HCT116 (cell line): Measurements from ENCODE around the gene MAP2K1. TPM values are rescaled to one million over a fixed set of nuclear protein-coding genes. Genes with fewer than 3 reads are reported as not detected.

ENCODE experiments used
- ATAC-seq: fragments of 200-7000 bp; cut with Tn5 transposase; 2 replicates; pipeline ENCODE4 v1.9.1; 2020; ENCODE audit warnings: mild to moderate bottlenecking, moderate library complexity
- BruUV-seq: library from RNA; stranded (reverse); fragments of 400-500 nt; replicated peaks from 2 replicates; lab custom pipeline; 2021; lab: Mats Ljungman, UMichigan
- CTCF ChIA-PET: fragments of 300-600 bp; sonication (Branson Sonifier 250); formaldehyde crosslinking; loops from one replicate; lab custom pipeline; 2021; ENCODE audit warnings: antibody characterized with exemption; lab: Charles Lee
- POLR2A ChIA-PET: fragments of 300-600, 350-600 bp; sonication (Branson Sonifier 250); formaldehyde crosslinking; loops from one replicate; lab custom pipeline; 2021; ENCODE audit warnings: antibody characterized with exemption; lab: Charles Lee
- RAD21 ChIA-PET, 2 experiments: fragments of 300-600 bp; sonication (Branson Sonifier 250); formaldehyde crosslinking; loops; one replicate each; lab custom pipeline; 2023; ENCODE audit warnings: low total read pairs in 2 of 2; ENCODE audit not compliant: uncharacterized antibody in 2 of 2, unreplicated experiment in 2 of 2, low non-redundant PET in 1 of 2; lab: Charles Lee
- DNase-seq: peaks from one replicate; pipeline ENCODE4 v3.0.0-alpha.2; 2010; ENCODE audit warnings: low read depth, low spot score
- H2AFZ ChIP-seq: fragments of 200-600 bp; shearing (Covaris generic), sonication (generic); 2 replicates; pipeline ENCODE4 v1.6.1; 2017; ENCODE audit warnings: low read depth, mixed run types, mixed read lengths, antibody characterized with exemption, low read length; ENCODE audit not compliant: poor library complexity, severe bottlenecking
- H3K27ac ChIP-seq: 2 replicates; pipeline ENCODE4 v1.5.1; 2012; ENCODE audit warnings: low read depth, low read length
- H3K27me3 ChIP-seq: fragments of 200-600 bp; sonication (generic); 2 replicates; pipeline ENCODE4 v1.6.1; 2016; ENCODE audit warnings: mixed run types, low read length, mixed read lengths; ENCODE audit not compliant: insufficient read depth
- H3K36me3 ChIP-seq, 2 experiments: fragments of 200-500 bp in 1 of 2; fragments of 200-600 bp in 1 of 2; sonication (Bioruptor generic) in 1 of 2; sonication (generic) in 1 of 2; 2 replicates each; pipeline versions ENCODE4 v1.5.1 to v1.6.1; 2014 to 2016; ENCODE audit warnings: low read length in 2 of 2, inconsistent platforms in 1 of 2, mixed read lengths in 1 of 2, mixed run types in 1 of 2; ENCODE audit not compliant: insufficient read depth in 2 of 2, control insufficient read depth in 1 of 2
- H3K4me1 ChIP-seq, 2 experiments: fragments of 200-600 bp in 1 of 2; sonication (generic) in 1 of 2; 2 replicates each; pipeline versions ENCODE4 v1.5.1 to v1.6.1; 2012 to 2017; ENCODE audit warnings: low read length in 2 of 2, inconsistent platforms in 1 of 2, mild to moderate bottlenecking in 1 of 2, mixed read lengths in 1 of 2, mixed run types in 1 of 2, moderate library complexity in 1 of 2; ENCODE audit not compliant: insufficient read depth in 2 of 2, control insufficient read depth in 1 of 2
- H3K4me2 ChIP-seq: fragments of 200-600 bp; sonication (generic); 2 replicates; pipeline ENCODE4 v1.6.1; 2017; ENCODE audit warnings: mixed run types, low read length, mixed read lengths
- H3K4me3 ChIP-seq, 2 experiments: fragments of 200-600 bp in 1 of 2; sonication (generic) in 1 of 2; replicated peaks in 1 of 2; 2 replicates each; pipeline ENCODE4 v1.5.1; 2011 to 2016; ENCODE audit warnings: low read length in 2 of 2, control low read depth in 1 of 2, low read depth in 1 of 2, mild to moderate bottlenecking in 1 of 2, mixed read lengths in 1 of 2, mixed run types in 1 of 2
- H3K79me2 ChIP-seq: fragments of 200-600 bp; sonication (generic); 2 replicates; pipeline ENCODE4 v1.6.1; 2017; ENCODE audit warnings: mild to moderate bottlenecking, mixed run types, low read length, moderate library complexity, mixed read lengths; ENCODE audit not compliant: insufficient read depth
- H3K9ac ChIP-seq: fragments of 200-600 bp; sonication (generic); 2 replicates; pipeline ENCODE4 v1.6.1; 2016; ENCODE audit warnings: low read length, mixed read lengths
- H3K9me2 ChIP-seq: fragments of 200-600 bp; sonication (generic), shearing (Covaris generic); 2 replicates; pipeline ENCODE4 v1.6.1; 2017; ENCODE audit warnings: mixed run types, mild to moderate bottlenecking, moderate library complexity; ENCODE audit not compliant: insufficient read depth
- H3K9me3 ChIP-seq, 2 experiments: fragments of 200-500 bp in 1 of 2; fragments of 200-600 bp in 1 of 2; sonication (Bioruptor generic) in 1 of 2; sonication (generic) in 1 of 2; 2 replicates each; pipeline ENCODE4 v1.6.1; 2014 to 2017; ENCODE audit warnings: low read length in 2 of 2, mixed read lengths in 2 of 2, inconsistent platforms in 1 of 2, low read depth in 1 of 2, mild to moderate bottlenecking in 1 of 2, mixed run types in 1 of 2, moderate library complexity in 1 of 2; ENCODE audit not compliant: control insufficient read depth in 1 of 2, insufficient read depth in 1 of 2
- H4K20me1 ChIP-seq: fragments of 200-600 bp; sonication (generic), shearing (Covaris generic); 2 replicates; pipeline ENCODE4 v1.6.1; 2017; ENCODE audit warnings: mixed run types, mild to moderate bottlenecking, moderate library complexity; ENCODE audit not compliant: insufficient read depth
- ATF3 ChIP-seq: IDR thresholded peaks from 2 replicates; pipeline ENCODE4 v1.6.1; 2012
- CEBPB ChIP-seq: IDR thresholded peaks from 2 replicates; pipeline ENCODE4 v1.6.1; 2012; ENCODE audit warnings: low read depth
- CTCF ChIP-seq, 3 experiments: fragments of 200-600 bp in 1 of 3; sonication (generic) in 1 of 3; IDR thresholded peaks in 2 of 3; conservative IDR thresholded peaks in 1 of 3; 2 replicates each; pipeline ENCODE4 v1.5.1; 2012 to 2017; ENCODE audit warnings: low read depth in 2 of 3, low read length in 2 of 3, antibody characterized with exemption in 1 of 3, borderline replicate concordance in 1 of 3, control low read depth in 1 of 3, mild to moderate bottlenecking in 1 of 3, mixed read lengths in 1 of 3, mixed run types in 1 of 3, moderate library complexity in 1 of 3; ENCODE audit not compliant: insufficient read depth in 1 of 3
- EZH2 ChIP-seq: fragments of 200-600 bp; sonication (generic); IDR thresholded peaks from 2 replicates; pipeline ENCODE4 v1.6.1; 2017; ENCODE audit warnings: antibody characterized with exemption, mixed run types
- EZH2phosphoT487 ChIP-seq: fragments of 200-600 bp; IDR thresholded peaks from 2 replicates; pipeline ENCODE4 v1.6.1; 2018; ENCODE audit warnings: antibody characterized with exemption, borderline replicate concordance
- FOSL1 ChIP-seq: IDR thresholded peaks from 2 replicates; pipeline ENCODE4 v1.6.1; 2012; ENCODE audit warnings: low read depth
- JUND ChIP-seq: IDR thresholded peaks from 2 replicates; pipeline ENCODE4 v1.6.1; 2012
- MAX ChIP-seq: IDR thresholded peaks from 2 replicates; pipeline ENCODE4 v1.6.1; 2012
- POLR2A ChIP-seq: IDR thresholded peaks from 2 replicates; pipeline ENCODE4 v1.7.0; 2011; ENCODE audit warnings: borderline replicate concordance; ENCODE audit not compliant: insufficient read depth, insufficient read length; ENCODE audit errors: extremely low read depth
- POLR2AphosphoS5 ChIP-seq: IDR thresholded peaks from 2 replicates; pipeline ENCODE4 v1.6.1; 2011; ENCODE audit warnings: mild to moderate bottlenecking, low read depth, low read length, moderate library complexity
- RAD21 ChIP-seq: IDR thresholded peaks from 2 replicates; pipeline ENCODE4 v1.6.1; 2012; ENCODE audit warnings: low read depth, mild to moderate bottlenecking
- REST ChIP-seq: IDR thresholded peaks from 2 replicates; pipeline ENCODE4 v1.6.1; 2012; ENCODE audit warnings: low read depth
- SP1 ChIP-seq: IDR thresholded peaks from 2 replicates; pipeline ENCODE4 v1.6.1; 2012; ENCODE audit warnings: low read depth
- SRF ChIP-seq: IDR thresholded peaks from 2 replicates; pipeline ENCODE4 v1.6.1; 2012; ENCODE audit warnings: low read depth
- YY1 ChIP-seq: IDR thresholded peaks from 2 replicates; pipeline ENCODE4 v1.6.1; 2011; ENCODE audit warnings: low read length, low read depth, moderate library complexity, mild to moderate bottlenecking; ENCODE audit not compliant: insufficient replicate concordance; ENCODE audit errors: extremely low read depth
- ZFX ChIP-seq: fragments of 450-650 bp; IDR thresholded peaks from 2 replicates; pipeline ENCODE4 v1.6.1; 2017
- intact Hi-C: fragments of 100-400 bp; cut with micrococcal nuclease; formaldehyde crosslinking; loops from 2 replicates; pipeline ENCODE4 v1.10.0; 2022
- total RNA-seq: library from RNA; stranded (reverse); gene quantifications from one replicate; pipeline ENCODE4 v1.2.1, GENCODE V29; 2021; ENCODE audit not compliant: unreplicated experiment

The MAP2K1 gene
- total RNA-seq, 1 experiment from 2014 or later, result 52.3 TPM

GRCh38 chr15:66481107-66481856 lies 94.6 kb downstream of the MAP2K1 start:
- H3K9me3 ChIP-seq, result no peaks in the 10 kb centered on the region
- intact Hi-C loops, result no loop called here
- peak overlapping the region; percentile 55; the same call in 1 of the 2 replicates for H3K27ac ChIP-seq
- CTCF ChIA-PET, result no interaction called here
- peaks cover 4 to 8% of the 10 kb centered on the region in 2 experiments; a peak in 3 of 4 replicates for H3K36me3 ChIP-seq
- peak; percentile 59 for TF ChIP-seq JUND
- peak; percentile 62 for TF ChIP-seq MAX
- TF ChIP-seq EZH2phosphoT487, result no peak
- no peak for TF ChIP-seq CEBPB
- peak in 1 of 3 experiments; percentile 21; a peak in 1 of 6 replicates for TF ChIP-seq CTCF (IDR thresholded peaks at IDR 0.05 in 2 of 3, conservative IDR thresholded peaks at IDR 0.05 in 1 of 3; ENCODE audit: borderline replicate concordance in 1 of 3, insufficient read depth in 1 of 3, low read depth in 2 of 3, low read length in 2 of 3)
- TF ChIP-seq REST, result no peak
- TF ChIP-seq ZFX, result no peak
- no peak for TF ChIP-seq YY1
- TF ChIP-seq RAD21, result no peak
- no peak for TF ChIP-seq EZH2
- TF ChIP-seq POLR2AphosphoS5, result 0 out of 2 replicates have a peak, but pooled peaks have one; percentile 33
- TF ChIP-seq POLR2A, result no peak
- TF ChIP-seq SP1, result 0 out of 2 replicates have a peak, but pooled peaks have one; percentile 16
- no peak for TF ChIP-seq ATF3
- peak; percentile 61 for TF ChIP-seq FOSL1
- TF ChIP-seq SRF, result no peak
- TF ChIP-seq, all 23 proteins: peak for 6
- Histone ChIP-seq H3K27me3 (no peaks in the 10 kb centered on the region), H3K79me2 (no peaks in the 10 kb centered on the region; the same call in 1 of the 2 replicates), H3K4me2 (peak overlapping the region; percentile 59), H3K4me1 (peaks cover 36 to 42% of the 10 kb centered on the region in 2 experiments), H3K4me3 (peak overlapping the region in 1 of 2 experiments; percentile 30; a peak in 1 of 4 replicates), H2AFZ (no peak overlapping the region), H4K20me1 (no peaks in the 10 kb centered on the region), H3K9me2 (no peaks in the 10 kb centered on the region), H3K9ac (peak overlapping the region; percentile 42)
- ChIA-PET RAD21 (no interaction called here), POLR2A (interaction anchor here (1.1 kb wide), 1 partner anchor 9 kb away, joined by 3 read pairs; no protein-coding TSS in a partner anchor)
- BruUV-seq, result no TSS peak
- peak; percentile 82 for ATAC-seq
- DNase-seq, result no peak
